Right hindlimb (tissue), 1 donor: ENCODE data around the gene ID2.

Experiments
- DNase-seq: peaks from one replicate; pipeline ENCODE4 v3.0.0-alpha.2; 2018

The ID2 gene

GRCh38 chr2:8648441-8649213, 33.2 kb upstream of the ID2 start:
- no peak for DNase-seq

DNA sequence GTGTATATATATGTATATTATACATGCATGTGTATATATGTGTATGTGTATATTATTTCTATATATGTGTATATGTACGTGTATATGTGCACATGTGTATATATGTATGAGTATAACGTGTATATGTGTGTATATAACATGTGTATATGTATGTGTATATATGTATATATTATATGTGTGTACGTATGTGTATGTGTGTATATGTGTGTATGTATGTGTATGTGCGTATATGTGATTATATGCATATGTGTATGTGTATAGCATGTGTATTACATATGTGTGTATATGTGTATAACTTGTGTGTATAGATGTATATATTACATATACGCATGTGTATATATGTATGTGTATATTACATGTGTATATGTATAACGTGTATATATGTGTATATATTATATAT, 32.1 kb upstream of the ID2 start:
- DNase-seq: no peak

DNA sequence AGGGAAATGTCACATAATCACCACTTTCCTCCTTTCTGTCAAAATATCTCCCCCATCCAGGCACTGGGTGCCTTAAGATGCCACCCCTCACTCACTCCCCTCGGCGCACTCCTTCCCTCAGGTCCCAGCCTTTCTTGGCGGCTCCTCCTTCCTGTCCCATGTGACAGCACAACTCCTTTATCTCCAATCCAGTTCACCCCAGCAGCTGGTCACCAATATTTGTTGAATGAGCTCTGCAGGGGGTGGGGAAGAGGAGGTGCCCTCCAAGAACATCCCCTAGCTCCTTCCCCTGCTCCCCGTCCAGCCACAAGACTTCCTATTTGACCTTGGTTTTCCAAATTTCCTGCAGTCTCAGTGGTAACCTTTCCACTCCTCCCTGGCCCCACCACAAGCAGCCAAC, 31.6 kb upstream of the ID2 start:
- DNase-seq: no peak

- no peak for DNase-seq
Measured at GRCh38 chr2:8652774-8653426, 29.0 kb upstream of the ID2 start.

DNA sequence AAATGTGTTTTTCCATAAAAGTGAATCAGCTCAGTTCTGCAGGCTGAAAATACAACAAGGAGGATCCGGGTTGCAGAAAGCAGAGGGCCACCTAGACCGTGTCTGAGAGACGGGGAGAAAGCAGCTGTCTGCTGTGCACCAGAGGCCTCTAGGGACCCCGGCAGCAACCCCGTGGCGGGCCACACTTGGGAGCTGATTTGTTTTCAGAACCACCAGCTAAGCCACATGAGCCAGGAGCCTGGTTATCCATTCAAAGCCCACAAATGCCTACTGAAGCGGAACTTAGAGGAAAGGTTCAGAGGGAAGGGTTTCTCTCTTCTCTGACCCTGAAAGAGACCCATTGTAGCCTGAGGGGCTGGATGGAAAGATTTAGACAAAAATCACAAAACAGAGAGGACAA, 28.4 kb upstream of the ID2 start:
- DNase-seq: no peak

GRCh38 chr2:8654041-8654440, 27.8 kb upstream of the ID2 start:
- no peak for DNase-seq

DNA sequence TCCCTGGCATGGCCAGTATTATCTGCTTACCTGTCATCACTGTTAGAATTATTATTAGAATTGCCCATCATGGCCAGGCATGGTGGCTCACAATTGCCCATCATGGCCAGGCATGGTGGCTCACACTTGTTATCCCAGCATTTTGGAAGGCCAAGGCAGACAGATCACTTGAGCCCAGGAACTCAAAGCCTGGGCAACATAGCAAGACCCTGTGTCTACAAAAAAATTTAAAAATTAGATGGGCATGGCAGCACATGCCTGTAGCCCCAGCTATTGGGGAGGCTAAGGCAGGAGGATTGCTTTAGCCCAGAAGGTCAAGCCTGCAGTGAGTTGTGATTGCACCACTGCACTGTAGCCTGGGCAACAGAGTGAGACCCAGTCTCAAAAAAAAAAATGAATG, 27.4 kb upstream of the ID2 start:
- DNase-seq: no peak

- no peak for DNase-seq
Measured at GRCh38 chr2:8656160-8656641, 25.7 kb upstream of the ID2 start.

- DNase-seq: no peak
Measured at GRCh38 chr2:8656811-8657210, 25.0 kb upstream of the ID2 start.

GRCh38 chr2:8657423-8658062, 24.3 kb upstream of the ID2 start:
- DNase-seq: no peak

- DNase-seq: no peak
Measured at GRCh38 chr2:8658064-8658862, 23.6 kb upstream of the ID2 start.

GRCh38 chr2:8659092-8659734, 22.6 kb upstream of the ID2 start:
- no peak for DNase-seq

DNA sequence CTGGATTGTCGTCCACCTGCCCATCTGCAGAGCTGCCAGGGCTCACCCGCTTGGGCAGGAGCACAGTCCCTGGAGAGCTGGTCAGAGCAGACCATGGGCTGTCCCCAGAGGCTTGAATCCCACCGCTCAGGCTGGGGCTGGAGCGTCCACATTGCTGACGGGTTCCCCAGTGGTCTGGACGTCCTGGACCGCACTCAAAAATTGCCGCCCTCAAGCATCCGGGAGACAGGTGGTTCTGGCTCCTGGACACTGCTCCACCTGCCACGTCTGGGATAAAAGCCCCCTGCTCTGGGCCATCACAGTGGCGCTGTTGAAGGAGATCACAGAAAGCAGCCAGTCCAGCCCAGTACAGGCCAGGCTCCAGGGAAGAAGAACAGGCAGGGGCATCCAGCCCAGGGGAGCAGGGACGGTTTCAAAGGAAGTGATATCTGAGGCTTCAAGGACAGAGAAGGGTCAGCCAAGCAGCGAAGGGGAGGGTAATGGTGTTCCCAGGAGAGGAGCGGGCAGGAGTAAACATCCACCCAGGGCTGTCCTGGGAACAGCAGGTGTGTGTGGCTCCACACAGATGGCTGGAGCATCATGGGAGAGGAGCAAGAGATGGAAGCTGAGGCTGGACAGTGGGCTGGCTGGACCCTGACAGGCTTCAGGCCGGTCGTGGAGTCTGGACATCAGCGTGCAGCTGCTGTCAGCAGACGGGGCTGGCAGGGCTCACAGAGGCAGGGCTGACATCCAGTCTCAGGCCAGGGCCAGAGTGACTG, 21.9 kb upstream of the ID2 start:
- no peak for DNase-seq

DNA sequence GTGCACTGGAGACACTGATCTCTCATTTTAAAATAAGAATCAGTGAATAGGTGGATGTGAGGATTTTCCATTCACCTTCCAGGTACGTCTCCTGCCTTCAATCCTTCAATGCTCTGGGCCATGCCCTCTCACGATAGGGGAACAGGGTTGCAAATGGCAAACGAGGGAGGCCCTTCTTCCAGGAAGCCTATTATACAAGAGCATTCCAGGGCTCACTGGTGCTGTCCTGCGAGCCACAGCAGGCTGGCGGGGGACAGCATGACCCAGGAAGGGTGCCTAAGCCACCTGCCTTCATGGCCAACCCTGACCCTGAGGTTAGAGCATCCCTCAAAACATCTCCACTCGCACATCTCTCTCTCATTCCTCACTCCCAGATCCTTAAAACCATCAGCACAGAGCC, 20.6 kb upstream of the ID2 start:
- no peak for DNase-seq

DNA sequence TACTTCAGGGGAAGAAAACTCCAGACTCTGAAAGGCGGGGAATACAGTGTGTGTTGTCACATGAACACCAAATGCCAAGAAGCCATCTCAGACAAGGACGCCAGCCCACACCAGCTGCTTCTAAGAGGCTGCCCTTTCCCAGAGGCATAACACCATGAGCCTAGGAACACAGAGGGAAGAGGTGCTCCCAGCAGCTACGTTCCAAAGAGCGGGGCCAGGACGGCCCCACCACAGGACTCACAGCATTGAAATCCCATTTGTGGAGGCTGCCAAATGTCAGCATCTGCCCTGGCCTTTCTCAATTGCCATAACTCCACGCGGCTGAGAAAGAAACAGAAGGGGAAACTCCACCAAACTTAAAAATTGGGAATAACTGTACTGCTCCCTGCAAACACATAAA, 20.1 kb upstream of the ID2 start:
- no peak for DNase-seq

- DNase-seq: no peak
Measured at GRCh38 chr2:8662239-8662879, 19.5 kb upstream of the ID2 start.

- no peak for DNase-seq
Measured at GRCh38 chr2:8663997-8664396, 17.9 kb upstream of the ID2 start.

- DNase-seq: no peak
Measured at GRCh38 chr2:8666581-8666980, 15.3 kb upstream of the ID2 start.

DNA sequence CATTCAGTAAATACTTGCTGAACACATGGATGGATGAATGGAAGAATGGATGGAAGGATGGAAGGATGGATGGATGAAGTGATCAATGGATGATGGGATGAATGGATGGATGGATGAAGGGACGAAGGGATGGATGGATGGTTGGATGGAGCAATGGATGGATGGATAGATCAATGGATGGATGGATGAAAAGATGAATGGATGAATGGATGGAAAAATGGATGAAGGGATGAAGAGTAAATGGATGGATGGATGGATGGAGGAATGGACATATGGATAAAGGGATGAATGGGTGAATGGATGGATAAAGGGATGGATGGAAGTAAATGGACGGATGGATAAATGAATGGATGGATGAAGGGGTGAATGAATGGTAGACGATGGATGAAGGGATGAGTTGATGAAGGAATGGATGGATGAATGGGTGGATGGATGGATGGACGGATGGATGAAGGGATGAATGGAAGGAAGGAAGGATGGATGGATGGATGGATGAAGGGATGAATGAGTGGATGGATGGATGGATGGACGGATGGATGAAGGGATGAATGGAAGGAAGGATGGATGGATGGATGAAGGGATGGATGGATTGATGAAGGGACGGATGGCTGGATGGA, 13.9 kb upstream of the ID2 start:
- DNase-seq: no peak

DNA sequence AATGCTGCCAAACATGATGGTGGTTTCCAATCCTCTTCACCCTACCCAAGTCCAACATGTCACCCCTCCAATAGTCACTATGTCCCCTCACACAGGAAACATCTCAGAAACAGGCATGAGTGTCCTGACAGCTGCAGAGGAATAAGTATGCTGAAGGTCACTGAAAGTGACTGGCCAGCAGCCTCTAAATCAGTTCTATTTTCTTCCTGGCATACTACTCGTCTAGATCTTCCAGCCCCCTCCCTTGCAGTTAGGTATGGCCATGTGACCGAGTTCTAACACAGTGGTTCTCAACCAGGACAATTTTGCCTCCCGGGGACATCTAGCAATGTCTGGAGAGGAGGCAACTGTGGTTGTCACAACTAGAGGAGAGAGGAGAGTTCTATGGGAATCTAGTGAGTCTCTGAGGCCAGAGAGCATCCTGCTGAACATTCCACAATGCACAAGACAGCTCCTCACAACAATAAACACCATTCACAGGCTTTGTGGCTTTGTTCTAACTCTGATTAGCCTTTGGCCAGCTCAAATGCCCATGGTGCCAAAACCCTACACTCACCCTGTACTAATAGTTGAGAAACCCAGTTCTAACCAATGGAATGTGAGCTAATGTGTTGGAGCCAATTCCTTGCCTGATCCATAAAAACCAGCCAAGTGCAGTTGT, 12.6 kb upstream of the ID2 start:
- no peak for DNase-seq
